ENCODE data around the gene FARSA.

DNA sequence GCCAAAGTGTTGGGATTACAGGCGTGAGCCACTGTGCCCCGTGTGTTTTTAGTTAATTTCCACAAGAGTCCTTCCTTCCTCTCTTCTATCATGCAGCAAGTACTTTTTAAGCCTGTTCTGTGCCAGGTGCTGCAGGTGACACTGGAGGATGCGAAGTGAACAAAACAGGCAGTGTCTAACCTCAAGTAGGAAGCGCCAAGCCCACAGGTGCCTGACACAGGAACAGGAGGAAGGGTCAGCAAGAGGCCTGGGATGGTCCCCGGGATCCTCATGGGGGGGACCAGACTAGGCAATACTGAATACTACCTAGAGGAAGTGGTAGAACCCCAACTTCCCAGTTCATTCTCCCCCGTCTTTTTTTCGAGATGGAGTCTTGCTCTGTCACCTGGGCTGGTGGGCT lies 3.1 kb upstream of the FARSA start:
- TF ChIP-seq, protein P1, sequence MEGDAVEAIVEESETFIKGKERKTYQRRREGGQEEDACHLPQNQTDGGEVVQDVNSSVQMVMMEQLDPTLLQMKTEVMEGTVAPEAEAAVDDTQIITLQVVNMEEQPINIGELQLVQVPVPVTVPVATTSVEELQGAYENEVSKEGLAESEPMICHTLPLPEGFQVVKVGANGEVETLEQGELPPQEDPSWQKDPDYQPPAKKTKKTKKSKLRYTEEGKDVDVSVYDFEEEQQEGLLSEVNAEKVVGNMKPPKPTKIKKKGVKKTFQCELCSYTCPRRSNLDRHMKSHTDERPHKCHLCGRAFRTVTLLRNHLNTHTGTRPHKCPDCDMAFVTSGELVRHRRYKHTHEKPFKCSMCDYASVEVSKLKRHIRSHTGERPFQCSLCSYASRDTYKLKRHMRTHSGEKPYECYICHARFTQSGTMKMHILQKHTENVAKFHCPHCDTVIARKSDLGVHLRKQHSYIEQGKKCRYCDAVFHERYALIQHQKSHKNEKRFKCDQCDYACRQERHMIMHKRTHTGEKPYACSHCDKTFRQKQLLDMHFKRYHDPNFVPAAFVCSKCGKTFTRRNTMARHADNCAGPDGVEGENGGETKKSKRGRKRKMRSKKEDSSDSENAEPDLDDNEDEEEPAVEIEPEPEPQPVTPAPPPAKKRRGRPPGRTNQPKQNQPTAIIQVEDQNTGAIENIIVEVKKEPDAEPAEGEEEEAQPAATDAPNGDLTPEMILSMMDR (IDR thresholded peaks at IDR 0.05), result no peak
- TF ChIP-seq POLR2A (IDR thresholded peaks at IDR 0.05), result no peak

Data from body of pancreas (tissue), 4 donors.